Activated T-cell treated with anti-CD3 and anti-CD28 coated beads, Interleukin-2, amount 50 U/mL, for 24 hours (primary cell): ENCODE measurements around the gene CPOX.

Experiments
- DNase-seq: peaks from one replicate; pipeline ENCODE4 v3.0.0-alpha.2; 2020
- H3K27ac Mint-ChIP-seq: 2 replicates; pipeline ENCODE4 v1.8.0; 2020; ENCODE audit warnings: mild to moderate bottlenecking, mixed read lengths
- H3K27me3 Mint-ChIP-seq: 2 replicates; pipeline ENCODE4 v1.8.0; 2020; ENCODE audit warnings: mixed read lengths
- H3K36me3 Mint-ChIP-seq: 2 replicates; pipeline ENCODE4 v1.8.0; 2020; ENCODE audit warnings: low read depth, mixed read lengths
- H3K4me1 Mint-ChIP-seq: 2 replicates; pipeline ENCODE4 v1.8.0; 2020; ENCODE audit warnings: low read depth, mixed read lengths
- H3K4me3 Mint-ChIP-seq: 2 replicates; pipeline ENCODE4 v1.8.0; 2020; ENCODE audit warnings: mild to moderate bottlenecking, moderate library complexity, mixed read lengths
- H3K9me3 Mint-ChIP-seq: 2 replicates; pipeline ENCODE4 v1.8.0; 2020; ENCODE audit warnings: mixed read lengths

Gene CPOX

DNA sequence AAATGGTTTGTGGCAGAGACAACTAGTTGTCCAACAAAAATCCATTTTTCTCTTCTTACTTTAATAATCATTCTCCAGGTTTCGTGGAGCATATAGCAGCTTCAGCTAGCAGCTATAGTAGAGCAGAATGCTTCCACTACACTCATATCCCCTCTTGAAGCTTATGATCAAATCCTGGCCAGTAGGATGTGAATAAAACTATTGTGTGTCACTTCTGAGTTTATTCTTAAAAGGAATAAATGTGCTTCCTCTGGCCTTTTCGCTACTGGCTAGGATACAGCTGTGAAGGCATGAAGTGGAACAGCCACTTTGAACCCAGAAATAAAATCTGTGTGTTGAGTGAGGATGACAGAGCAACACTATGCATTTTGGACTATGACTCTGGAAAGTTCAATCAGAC is 7.8 kb upstream of the CPOX start:
- Mint-ChIP-seq H3K4me1 (peaks cover 3% of the 10 kb centered on the region), H3K9me3 (peaks cover 4% of the 10 kb centered on the region), H3K27ac (no peak overlapping the region), H3K36me3 (no peaks in the 10 kb centered on the region), H3K27me3 (peaks cover 14% of the 10 kb centered on the region), H3K4me3 (no peak overlapping the region)
- no peak for DNase-seq

- peaks cover 4% of the 10 kb centered on the region for H3K9me3 Mint-ChIP-seq
- H3K4me1 Mint-ChIP-seq, result peaks cover 3% of the 10 kb centered on the region
- H3K27me3 Mint-ChIP-seq, result peaks cover 13% of the 10 kb centered on the region
- DNase-seq, result no peak
- no peaks in the 10 kb centered on the region for H3K36me3 Mint-ChIP-seq
- H3K4me3 Mint-ChIP-seq, result no peak overlapping the region
- H3K27ac Mint-ChIP-seq, result no peak overlapping the region
Observed at GRCh38 chr3:98600412-98601095, 7.1 kb upstream of the CPOX start.

DNA sequence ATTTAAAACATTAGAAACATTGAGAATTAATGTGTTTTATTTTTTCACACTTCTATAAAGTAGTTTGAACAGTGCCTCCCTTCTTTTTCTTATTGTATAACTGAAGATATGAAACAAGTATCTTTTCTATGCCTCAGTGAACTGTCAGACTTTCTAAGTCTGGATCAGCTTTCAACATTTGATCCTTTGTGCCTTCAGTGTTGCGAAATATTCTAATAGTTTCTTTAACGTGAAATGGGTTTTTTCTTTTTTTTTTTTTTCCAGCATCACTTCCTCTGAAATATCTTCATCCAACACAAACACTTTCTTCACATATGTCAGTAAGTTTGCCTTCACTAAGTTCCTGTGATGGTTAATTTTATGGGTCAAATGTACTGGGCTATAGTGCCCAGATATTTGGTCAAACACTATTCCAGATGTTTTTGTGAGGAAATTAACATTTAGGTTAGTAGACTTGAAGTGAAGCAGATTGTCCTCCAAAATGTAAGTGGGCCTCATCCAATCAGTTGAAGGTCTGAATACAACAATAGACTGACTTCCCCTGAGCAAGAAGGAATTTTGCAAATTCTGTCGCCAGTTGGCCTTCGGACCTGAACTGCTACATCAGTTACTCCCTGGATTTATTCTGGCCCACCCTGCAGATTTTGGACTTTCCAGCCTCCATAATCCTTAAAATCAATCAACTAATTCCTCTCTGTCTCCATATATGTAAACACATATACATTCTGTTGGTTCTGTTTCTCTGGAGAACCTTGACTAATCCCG is 6.4 kb upstream of the CPOX start:
- H3K4me1 Mint-ChIP-seq, result peaks cover 4% of the 10 kb centered on the region
- no peak overlapping the region for H3K4me3 Mint-ChIP-seq
- DNase-seq, result no peak
- no peak overlapping the region for H3K27ac Mint-ChIP-seq
- H3K27me3 Mint-ChIP-seq, result peaks cover 11% of the 10 kb centered on the region
- H3K9me3 Mint-ChIP-seq, result peaks cover 4% of the 10 kb centered on the region
- H3K36me3 Mint-ChIP-seq, result no peaks in the 10 kb centered on the region

- Mint-ChIP-seq H3K4me3 (no peak overlapping the region), H3K27ac (no peak overlapping the region), H3K27me3 (peaks cover 4% of the 10 kb centered on the region), H3K4me1 (peaks cover 15% of the 10 kb centered on the region), H3K9me3 (no peaks in the 10 kb centered on the region), H3K36me3 (peaks cover 3% of the 10 kb centered on the region)
- DNase-seq, result no peak
Observed at GRCh38 chr3:98598492-98598891, 5.1 kb upstream of the CPOX start.

GRCh38 chr3:98596541-98597500 is 3.4 kb upstream of the CPOX start:
- H3K36me3 Mint-ChIP-seq, result peaks cover 14% of the 10 kb centered on the region
- no peak overlapping the region for H3K4me3 Mint-ChIP-seq
- no peak overlapping the region for H3K27ac Mint-ChIP-seq
- DNase-seq, result no peak
- peaks cover 21% of the 10 kb centered on the region for H3K4me1 Mint-ChIP-seq
- no peaks in the 10 kb centered on the region for H3K9me3 Mint-ChIP-seq
- no peaks in the 10 kb centered on the region for H3K27me3 Mint-ChIP-seq

DNA sequence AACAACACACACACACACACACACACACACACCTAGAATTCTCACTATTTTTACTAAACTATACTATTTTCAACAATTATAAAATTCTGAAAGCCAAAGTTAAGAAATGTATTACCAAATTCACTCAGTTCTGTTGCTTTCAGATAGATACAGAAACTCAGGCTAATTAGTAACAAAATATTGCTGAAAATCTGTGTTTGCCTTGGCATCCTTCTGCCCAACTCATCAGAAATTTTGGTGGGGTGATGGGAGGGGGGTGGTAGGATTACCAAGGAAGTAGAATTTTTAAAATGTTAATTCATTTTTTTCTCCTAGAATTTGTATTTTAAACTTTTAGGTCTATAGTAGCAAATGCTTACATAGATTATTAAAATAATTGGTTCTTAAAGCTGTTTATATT is 2.7 kb upstream of the CPOX start:
- H3K9me3 Mint-ChIP-seq, result no peaks in the 10 kb centered on the region
- H3K36me3 Mint-ChIP-seq, result peaks cover 20% of the 10 kb centered on the region
- no peaks in the 10 kb centered on the region for H3K27me3 Mint-ChIP-seq
- no peak overlapping the region for H3K4me3 Mint-ChIP-seq
- no peak for DNase-seq
- no peak overlapping the region for H3K27ac Mint-ChIP-seq
- H3K4me1 Mint-ChIP-seq, result peaks cover 27% of the 10 kb centered on the region

GRCh38 chr3:98594628-98595324 is 1.4 kb upstream of the CPOX start:
- Mint-ChIP-seq H3K27ac (peak overlapping the region; percentile 19), H3K4me1 (peaks cover 39% of the 10 kb centered on the region), H3K36me3 (peaks cover 33% of the 10 kb centered on the region), H3K27me3 (no peaks in the 10 kb centered on the region), H3K9me3 (no peaks in the 10 kb centered on the region), H3K4me3 (peak overlapping the region; percentile 87)
- DNase-seq, result no peak

DNA sequence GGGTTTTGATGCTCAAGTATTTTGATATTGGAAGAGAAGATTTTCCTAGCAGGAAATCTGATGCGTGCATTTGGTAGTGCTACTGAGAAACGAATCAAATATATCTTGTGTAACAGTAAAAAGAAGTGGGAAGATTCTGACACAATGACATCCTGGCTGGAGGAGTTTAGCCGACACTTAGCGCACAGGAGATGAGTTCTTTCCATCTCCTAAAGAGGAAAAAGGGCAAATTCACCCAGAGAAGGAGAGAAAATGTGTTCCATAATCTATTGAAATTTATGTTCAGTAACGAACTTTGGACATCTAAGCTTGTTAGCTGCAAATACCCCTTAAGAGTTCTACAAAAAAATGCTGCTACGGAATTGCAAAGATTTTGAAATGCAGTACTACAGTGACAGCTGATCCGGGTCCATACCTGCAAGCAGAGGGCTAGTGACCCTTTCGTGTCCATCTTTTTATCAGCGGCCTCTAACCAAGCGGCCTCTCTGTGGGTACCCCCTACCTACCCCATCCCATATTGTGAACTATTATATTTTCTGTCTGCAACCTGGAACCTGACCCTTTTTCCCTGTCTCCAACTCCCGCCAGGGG is 971 bp downstream of the CPOX start:
- Mint-ChIP-seq H3K36me3 (peaks cover 55% of the 10 kb centered on the region), H3K4me3 (peak overlapping the region; percentile 98), H3K27ac (peak overlapping the region; percentile 90), H3K9me3 (no peaks in the 10 kb centered on the region), H3K4me1 (peaks cover 50% of the 10 kb centered on the region), H3K27me3 (no peaks in the 10 kb centered on the region)
- DNase-seq, result no peak

DNA sequence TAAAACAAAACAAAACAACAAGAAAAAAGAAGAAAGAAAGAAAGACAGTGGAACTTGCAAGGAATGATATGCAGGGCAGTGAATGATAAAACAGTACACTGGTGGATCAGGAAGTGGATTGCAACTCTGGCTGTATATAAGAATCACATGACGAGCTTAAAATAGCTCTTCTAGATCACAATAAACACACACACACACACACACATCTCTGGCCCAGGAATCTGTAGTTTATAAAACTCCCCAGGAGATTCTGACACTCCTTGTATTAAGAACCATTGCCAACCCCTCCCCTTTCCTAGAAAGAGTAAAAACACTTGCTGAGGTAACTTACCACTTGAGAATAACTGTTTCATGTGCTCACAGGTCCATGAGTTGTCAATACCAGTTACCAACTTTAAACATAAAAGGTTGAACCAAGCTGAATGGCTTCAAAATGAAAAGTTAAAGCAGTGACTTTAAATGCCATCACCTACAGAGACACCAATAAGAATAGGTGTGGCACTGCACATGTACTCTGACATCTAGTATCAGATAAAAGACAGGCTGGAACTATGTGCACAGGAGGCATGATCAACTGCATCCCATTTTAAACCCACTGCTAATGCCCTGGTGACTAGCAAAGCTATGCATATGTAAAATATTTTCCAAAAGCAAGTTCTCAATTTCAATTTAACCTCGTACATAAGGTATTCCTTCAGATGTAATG is 3.9 kb downstream of the CPOX start:
- peaks cover 54% of the 10 kb centered on the region for H3K4me1 Mint-ChIP-seq

DNA sequence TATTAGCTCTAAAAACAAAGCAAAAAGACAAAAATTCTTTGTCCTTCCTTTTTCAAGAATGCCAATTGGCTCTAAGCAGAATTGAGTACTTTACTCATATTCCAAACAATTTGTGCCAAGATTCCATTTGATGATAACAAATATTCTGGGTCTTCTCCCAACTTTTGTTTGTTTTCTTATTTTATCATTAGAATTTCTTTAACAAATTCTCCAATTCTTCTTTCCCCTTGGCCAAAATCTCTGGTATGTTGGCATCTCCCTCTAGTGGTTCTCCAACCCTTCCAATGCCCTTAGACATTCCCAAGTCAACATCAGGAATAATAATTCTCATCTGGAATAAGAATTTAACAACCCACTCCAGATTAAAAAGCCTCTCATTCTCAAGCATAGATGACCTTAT is 5.3 kb downstream of the CPOX start:
- H3K9me3 Mint-ChIP-seq, result no peaks in the 10 kb centered on the region
- no peaks in the 10 kb centered on the region for H3K27me3 Mint-ChIP-seq
- no peak overlapping the region for H3K27ac Mint-ChIP-seq
- DNase-seq, result no peak
- peaks cover 56% of the 10 kb centered on the region for H3K4me1 Mint-ChIP-seq
- H3K36me3 Mint-ChIP-seq, result peaks cover 91% of the 10 kb centered on the region
- no peak overlapping the region for H3K4me3 Mint-ChIP-seq

More for the DNA sequence above, 3.9 kb downstream of the CPOX start:
- no peak overlapping the region for H3K4me3 Mint-ChIP-seq
- peaks cover 81% of the 10 kb centered on the region for H3K36me3 Mint-ChIP-seq
- peak overlapping the region; percentile 6 for H3K27ac Mint-ChIP-seq
- DNase-seq, result no peak
- H3K9me3 Mint-ChIP-seq, result no peaks in the 10 kb centered on the region
- H3K27me3 Mint-ChIP-seq, result no peaks in the 10 kb centered on the region

- Mint-ChIP-seq H3K4me3 (no peak overlapping the region), H3K27me3 (no peaks in the 10 kb centered on the region), H3K9me3 (no peaks in the 10 kb centered on the region), H3K4me1 (peaks cover 59% of the 10 kb centered on the region), H3K27ac (no peak overlapping the region), H3K36me3 (peaks cover 91% of the 10 kb centered on the region)
- DNase-seq, result no peak
Observed at GRCh38 chr3:98587654-98588053, 5.8 kb downstream of the CPOX start.

DNA sequence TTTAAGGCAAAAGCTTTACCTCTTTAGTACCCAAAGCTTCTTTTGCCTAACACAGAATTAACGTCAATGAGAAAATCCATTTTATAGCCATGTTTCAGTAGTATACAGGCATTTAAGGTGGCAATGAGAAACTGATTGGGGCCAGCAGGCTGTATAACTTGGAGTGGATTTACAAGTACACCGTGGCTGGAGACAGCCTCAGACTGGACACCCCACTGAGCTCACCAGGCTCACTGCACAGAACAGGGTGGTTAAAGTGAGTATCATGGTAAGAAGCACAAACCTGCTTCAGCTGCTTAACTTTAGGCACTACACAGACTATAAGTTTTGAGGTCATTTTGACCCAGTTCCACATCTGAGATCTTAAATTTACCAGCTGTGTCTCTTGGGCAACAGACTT is 8.9 kb downstream of the CPOX start:
- H3K27me3 Mint-ChIP-seq, result no peaks in the 10 kb centered on the region
- no peaks in the 10 kb centered on the region for H3K9me3 Mint-ChIP-seq
- no peak overlapping the region for H3K4me3 Mint-ChIP-seq
- no peak overlapping the region for H3K27ac Mint-ChIP-seq
- H3K4me1 Mint-ChIP-seq, result peaks cover 39% of the 10 kb centered on the region
- peaks cover 93% of the 10 kb centered on the region for H3K36me3 Mint-ChIP-seq
- DNase-seq, result no peak

DNA sequence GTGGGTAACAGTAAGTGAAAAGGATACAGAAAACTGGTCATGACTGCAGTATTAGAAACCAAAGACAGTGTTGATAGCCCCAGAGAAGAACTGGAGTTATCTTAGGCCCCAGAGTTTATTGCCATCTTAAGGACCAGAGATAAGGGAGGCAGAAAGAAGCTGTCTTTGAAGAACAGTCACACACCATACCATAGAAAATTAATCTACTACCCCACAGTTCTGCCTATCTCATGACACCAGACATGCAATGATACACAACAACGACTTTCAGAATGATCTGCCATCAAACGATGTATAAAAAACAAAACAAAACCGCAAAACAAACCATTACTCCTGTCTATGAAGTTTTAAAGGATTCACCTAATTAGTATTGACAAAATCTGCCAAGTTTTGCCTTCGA is 9.6 kb downstream of the CPOX start:
- H3K36me3 Mint-ChIP-seq, result peaks cover 93% of the 10 kb centered on the region
- no peaks in the 10 kb centered on the region for H3K27me3 Mint-ChIP-seq
- H3K4me1 Mint-ChIP-seq, result peaks cover 35% of the 10 kb centered on the region
- peak overlapping the region; percentile 1 for H3K27ac Mint-ChIP-seq
- no peak for DNase-seq
- no peak overlapping the region for H3K4me3 Mint-ChIP-seq
- H3K9me3 Mint-ChIP-seq, result no peaks in the 10 kb centered on the region
